HG02852 (cell line): ENCODE data around the gene ST8SIA6.
"Not testable (repeated sequence)": the region's sequence is repeated elsewhere in the genome, so short reads cannot be mapped to it uniquely, and the experiment has no call there.

Source experiments
- ATAC-seq: cut with Tn5 transposase; IDR thresholded peaks from one replicate; pipeline ENCODE4 v1.9.1; 2021; ENCODE audit warnings: mild to moderate bottlenecking, moderate library complexity; ENCODE audit not compliant: unreplicated experiment

Gene ST8SIA6

GRCh38 chr10:17454161-17455014 lies at the start of gene ST8SIA6:
ST8SIA6 (minus strand) TSS chr10:17454595; CDS start chr10:17454255, 340 bp downstream.
- peak; percentile 52 for ATAC-seq

- ATAC-seq = no peak
Measured at GRCh38 chr10:17503795-17504194, 49.4 kb upstream of the ST8SIA6 start.

GRCh38 chr10:17502814-17503213 lies 48.4 kb upstream of the ST8SIA6 start:
- no peak for ATAC-seq

GRCh38 chr10:17499014-17499413 lies 44.6 kb upstream of the ST8SIA6 start:
- ATAC-seq = not testable (repeated sequence)

GRCh38 chr10:17497446-17498030 lies 43.1 kb upstream of the ST8SIA6 start:
- ATAC-seq = no peak

- ATAC-seq = no peak
Measured at GRCh38 chr10:17494626-17495260, 40.3 kb upstream of the ST8SIA6 start.

GRCh38 chr10:17488848-17489247 lies 34.5 kb upstream of the ST8SIA6 start:
- no peak for ATAC-seq

- ATAC-seq = no peak
Measured at GRCh38 chr10:17483079-17483478, 28.7 kb upstream of the ST8SIA6 start.

GRCh38 chr10:17479822-17480221 lies 25.4 kb upstream of the ST8SIA6 start:
- no peak for ATAC-seq

GRCh38 chr10:17479015-17479615 lies 24.7 kb upstream of the ST8SIA6 start:
- ATAC-seq = no peak

GRCh38 chr10:17476073-17476472 lies 21.7 kb upstream of the ST8SIA6 start:
- ATAC-seq = peak; percentile 76

- no peak for ATAC-seq
Measured at GRCh38 chr10:17475661-17476060, 21.3 kb upstream of the ST8SIA6 start.

GRCh38 chr10:17474595-17475323 lies 20.4 kb upstream of the ST8SIA6 start:
- ATAC-seq = no peak

- ATAC-seq = no peak
Measured at GRCh38 chr10:17473228-17473950, 19.0 kb upstream of the ST8SIA6 start.

- no peak for ATAC-seq
Measured at GRCh38 chr10:17472481-17473227, 18.3 kb upstream of the ST8SIA6 start.

GRCh38 chr10:17470246-17470645 lies 15.9 kb upstream of the ST8SIA6 start:
- no peak for ATAC-seq

GRCh38 chr10:17465328-17466125 lies 11.1 kb upstream of the ST8SIA6 start:
- ATAC-seq = no peak

GRCh38 chr10:17464545-17464944 lies 10.2 kb upstream of the ST8SIA6 start:
- ATAC-seq = no peak

- no peak for ATAC-seq
Measured at GRCh38 chr10:17460756-17461155, 6.4 kb upstream of the ST8SIA6 start.
